Stimulated activated naive CD4-positive, alpha-beta T cell (primary cell): Measurements from ENCODE around the gene POLH.
"Not testable (repeated sequence)": the region's sequence is repeated elsewhere in the genome, so short reads cannot be mapped to it uniquely, and the experiment has no call there.

Experiments used
- DNase-seq, 6 experiments: peaks; one replicate each; lab custom pipeline; 2025; lab: John Stamatoyannopoulos, UW

POLH gene

DNA sequence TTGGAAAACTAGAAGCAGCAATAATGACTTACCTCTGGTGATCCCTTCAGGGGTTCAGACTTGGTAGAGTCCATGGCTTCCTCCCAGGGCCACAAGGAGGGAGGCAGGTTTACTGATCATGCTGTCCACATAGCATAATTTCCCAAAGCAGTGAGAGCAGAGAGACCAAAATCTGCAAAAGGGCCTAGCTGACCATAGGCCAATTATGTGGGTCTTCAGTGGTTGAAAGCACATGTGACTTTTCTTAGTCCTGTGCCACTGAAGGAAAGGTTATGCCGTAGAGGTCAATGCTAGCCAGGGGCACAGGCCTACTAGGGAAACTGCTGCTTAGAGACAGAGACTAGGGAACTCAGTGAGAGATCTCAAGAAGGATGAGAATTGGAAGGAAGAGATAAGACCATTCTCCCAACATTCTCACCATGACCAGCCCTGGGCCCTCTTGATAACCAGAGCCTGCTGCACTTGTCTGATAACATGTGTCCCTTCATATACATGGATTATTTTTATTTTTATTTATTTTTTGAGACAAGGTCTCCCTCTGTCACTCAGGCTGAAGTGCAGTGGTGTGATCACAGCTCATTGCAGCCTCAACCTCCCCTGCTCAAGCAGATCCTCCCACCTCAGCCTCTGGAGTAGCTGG, 55.1 kb downstream of the POLH start:
- DNase-seq: no peak

DNA sequence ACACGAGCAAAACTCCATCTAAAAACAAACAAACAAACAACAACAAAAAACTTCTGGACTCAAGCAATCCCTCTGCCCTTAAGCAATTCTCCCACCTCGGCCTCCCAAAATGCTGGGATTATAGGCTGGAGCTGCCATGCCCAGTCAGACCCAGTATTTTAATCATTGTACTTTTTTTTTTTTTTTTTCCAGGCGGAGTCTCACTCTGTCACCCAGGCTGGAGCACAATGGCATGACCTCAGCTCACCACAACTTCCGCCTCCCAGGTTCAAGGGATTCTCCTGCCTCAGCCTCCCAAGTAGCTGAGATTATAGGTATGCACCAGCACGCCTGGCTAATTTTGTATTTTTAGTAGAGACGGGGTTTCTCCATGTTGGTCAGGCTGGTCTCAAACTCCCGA, 57.0 kb downstream of the POLH start:
- DNase-seq: not testable (repeated sequence)

DNA sequence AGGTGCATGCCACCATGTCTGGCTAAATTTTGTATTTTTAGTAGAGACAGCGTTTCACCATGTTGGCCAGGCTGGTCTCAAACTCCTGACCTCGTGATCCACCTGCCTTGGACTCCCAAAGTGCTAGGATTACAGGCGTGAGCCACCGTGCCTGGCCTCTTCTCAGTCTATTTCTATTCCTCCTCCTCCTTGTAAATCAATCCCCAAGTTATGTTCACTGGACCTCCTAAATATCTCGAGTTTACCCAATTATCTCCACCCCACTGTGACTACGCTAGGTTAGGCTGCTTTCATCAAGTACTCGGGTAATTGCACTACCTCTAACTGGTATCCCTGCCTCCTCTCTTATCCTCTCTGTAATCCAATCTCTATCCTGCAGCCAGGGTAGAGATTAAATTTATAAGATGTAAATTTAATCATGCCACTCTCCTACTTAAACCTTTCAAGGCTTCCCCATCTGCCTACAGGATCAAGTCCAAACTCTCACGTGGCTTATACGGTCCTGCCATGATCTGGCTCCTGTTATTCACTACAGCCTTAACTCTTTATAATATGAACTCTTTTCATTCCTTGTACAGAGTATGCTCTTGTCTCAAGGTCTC, 58.8 kb downstream of the POLH start:
- no peak for DNase-seq

DNA sequence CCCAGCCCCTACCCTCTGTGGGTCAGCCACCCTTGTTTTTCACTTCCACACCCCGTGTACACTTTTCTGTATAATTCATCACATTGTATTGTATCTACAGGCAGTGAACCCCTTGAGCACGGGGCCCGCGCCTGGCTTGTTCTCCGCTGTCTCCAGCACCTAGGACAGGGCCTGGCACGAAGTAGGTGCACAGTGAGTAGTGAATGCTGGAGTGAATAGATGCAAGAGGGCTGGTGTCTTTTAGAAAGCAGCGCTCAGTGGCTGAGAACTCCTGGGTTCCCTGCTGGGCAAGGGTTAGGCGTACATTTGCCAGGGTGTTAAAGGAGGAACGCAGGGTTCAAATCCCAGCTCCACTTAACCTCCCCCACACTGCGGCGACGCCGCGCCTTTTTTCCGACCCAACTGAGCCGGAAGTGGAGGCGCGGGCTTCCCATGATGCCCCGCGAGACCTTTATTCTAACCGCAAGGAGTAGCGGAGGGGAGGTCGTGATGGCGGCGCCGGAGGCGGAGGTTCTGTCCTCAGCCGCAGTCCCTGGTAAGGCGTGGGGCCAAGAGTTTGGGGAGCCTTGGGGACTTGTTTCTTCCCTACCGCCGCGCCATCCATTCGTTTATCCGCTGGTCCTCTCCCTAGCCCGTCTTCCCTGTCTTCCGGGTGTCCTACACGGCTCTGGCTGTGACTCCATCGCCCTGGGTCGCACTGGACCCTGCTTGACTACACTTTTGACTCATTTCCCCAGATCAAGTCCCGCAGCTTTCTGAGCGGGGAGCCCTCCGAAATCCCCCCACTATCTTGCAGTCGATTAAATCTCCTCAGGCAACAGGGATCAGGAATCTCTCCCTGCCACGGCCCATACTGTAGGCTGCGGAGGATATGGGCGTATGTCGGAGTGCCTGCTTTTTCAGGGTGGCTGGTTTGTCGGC, 59.7 kb downstream of the POLH start, which contains the start of gene MAD2L1BP:
TSS of gene MAD2L1BP (plus strand) at position 454 of the 921 bp plus-strand sequence. CDS start at position 490, 36 bp downstream.
- DNase-seq: peak; percentile 73 to 91 (median 82)

GRCh38 chr6:43636308-43636659, 60.3 kb downstream of the POLH start:
- peak in 3 of 6 experiments; percentile 3 to 37 (median 31) for DNase-seq

- DNase-seq: no peak
Measured at GRCh38 chr6:43639984-43640800, 64.2 kb downstream of the POLH start.

- DNase-seq: peak; percentile 19 to 74 (median 36)
Measured at GRCh38 chr6:43644940-43645612, 69.1 kb downstream of the POLH start, which contains the start of gene RSPH9. Gene RSPH9 (plus strand): TSS chr6:43645036. CDS start chr6:43645099, 63 bp downstream.

- DNase-seq: no peak
Measured at GRCh38 chr6:43645613-43645964, 69.6 kb downstream of the POLH start.

- DNase-seq: no peak
Measured at GRCh38 chr6:43647613-43648012, 71.6 kb downstream of the POLH start.

GRCh38 chr6:43648248-43648647, 72.3 kb downstream of the POLH start:
- no peak for DNase-seq

DNA sequence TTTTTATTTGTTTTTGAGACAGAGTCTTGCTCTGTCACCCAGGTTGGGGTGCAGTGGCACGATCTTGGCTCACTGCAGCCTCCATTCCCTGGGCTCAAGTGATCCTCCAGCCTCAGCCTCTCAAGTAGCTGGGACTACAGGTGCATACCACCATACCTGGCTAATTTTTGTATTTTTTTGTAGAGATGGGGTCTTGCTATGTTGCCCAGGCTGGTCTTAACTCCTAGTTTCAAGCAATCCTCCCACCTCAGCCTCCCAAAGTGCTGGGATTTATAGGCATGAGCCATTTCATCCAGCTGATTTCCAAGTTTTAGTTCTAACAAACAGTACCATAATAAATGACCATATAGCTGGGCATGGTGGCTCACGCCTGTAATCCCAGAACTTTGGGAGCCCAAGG, 76.8 kb downstream of the POLH start:
- DNase-seq: not testable (repeated sequence)

- no peak for DNase-seq
Measured at GRCh38 chr6:43657221-43657802, 81.3 kb downstream of the POLH start.

- no peak for DNase-seq
Measured at GRCh38 chr6:43658161-43658560, 82.2 kb downstream of the POLH start.

DNA sequence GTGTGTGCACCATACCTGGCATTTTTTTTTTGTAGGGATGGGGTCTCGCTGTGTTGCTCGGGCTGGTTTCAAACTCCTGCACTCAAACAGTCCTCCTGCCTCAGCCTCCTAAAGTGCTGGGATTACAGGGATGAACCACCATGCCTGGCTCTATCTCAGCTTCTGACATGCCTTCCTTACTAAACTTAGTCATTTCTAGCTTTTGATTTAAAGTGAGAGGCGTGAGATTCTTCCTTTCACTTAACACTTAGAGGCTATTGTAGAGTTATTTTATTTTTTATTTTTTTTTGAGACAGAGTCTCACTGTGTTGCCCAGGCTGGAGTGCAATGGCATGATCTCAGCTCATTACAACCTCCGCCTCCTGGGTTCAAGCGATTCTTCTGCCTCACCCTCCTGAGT, 87.0 kb downstream of the POLH start:
- DNase-seq: not testable (repeated sequence)
